OCI-LY3 (cell line): ENCODE measurements around the gene KLHL35.

ENCODE experiments used
- CTCF ChIP-seq: fragments of 200-600, 300-600 bp; sonication (generic); IDR thresholded peaks from 2 replicates; pipeline ENCODE4 v1.5.1; 2014; ENCODE audit warnings: antibody characterized with exemption, low read length, low read depth
- EZH2phosphoT487 ChIP-seq: fragments of 200-600 bp; shearing (Covaris generic); IDR thresholded peaks from 2 replicates; pipeline ENCODE4 v1.6.1; 2018; ENCODE audit warnings: antibody characterized with exemption, mixed run types, low read depth

GRCh38 chr11:75450236-75450635, 17.2 kb upstream of the KLHL35 start:
- TF ChIP-seq CTCF (no peak), EZH2phosphoT487 (no peak)
